ENCODE results near the gene MOV10. TPM values are rescaled to one million over a fixed set of nuclear protein-coding genes. Genes with fewer than 3 reads are reported as not detected.

The MOV10 gene
- polyA plus RNA-seq, 1 of the 3 experiments (the other 2 are of a cell fraction) = 87.4 TPM

- peaks cover 45% of the 10 kb centered on the region for H3K79me2 ChIP-seq (ENCODE audit: insufficient read depth)
- peaks cover 8 to 17% of the 10 kb centered on the region in 2 experiments for H3K36me3 ChIP-seq (replicated peaks in 1 of 2; ENCODE audit: control insufficient read depth in 1 of 2, insufficient read depth in 2 of 2, low read length in 1 of 2)
- no peak for TF ChIP-seq SIN3A (IDR thresholded peaks at IDR 0.05; ENCODE audit: borderline replicate concordance, low read depth, low read length)
- TF ChIP-seq TEAD4 (IDR thresholded peaks at IDR 0.05; ENCODE audit: borderline replicate concordance, insufficient read depth) = no peak
- TF ChIP-seq TAF1 (IDR thresholded peaks at IDR 0.05; ENCODE audit: borderline replicate concordance, low read depth, low read length) = no peak
- no peak for TF ChIP-seq PBX3 (IDR thresholded peaks at IDR 0.05)
- TF ChIP-seq RFX5 (IDR thresholded peaks at IDR 0.05; ENCODE audit: low read length) = no peak
- TF ChIP-seq NRF1 (IDR thresholded peaks at IDR 0.05; ENCODE audit: low read depth, low read length) = no peak
- no peak for TF ChIP-seq USF2 (IDR thresholded peaks at IDR 0.05; ENCODE audit: borderline replicate concordance, low read depth, low read length)
- TF ChIP-seq RCOR1 (IDR thresholded peaks at IDR 0.05; ENCODE audit: low read length) = no peak
- TF ChIP-seq REST (IDR thresholded peaks at IDR 0.05; ENCODE audit: low read depth, low read length) = no peak
- no peak for TF ChIP-seq RAD21 (IDR thresholded peaks at IDR 0.05; ENCODE audit: low read length)
- no peak for TF ChIP-seq POLR2AphosphoS5 (IDR thresholded peaks at IDR 0.05; ENCODE audit: low read depth, low read length)
- H3K27me3 ChIP-seq (ENCODE audit: insufficient read depth) = no peaks in the 10 kb centered on the region
- no peak overlapping the region for H3K9ac ChIP-seq
- DNase-seq = peak; percentile 3
- 97% methylated on average over 4 of the region's 4 CpGs for WGBS (ENCODE audit: low lambda C conversion rate)
- H3K9me3 ChIP-seq = no peaks in the 10 kb centered on the region
- H2AFZ ChIP-seq (ENCODE audit: low read depth) = no peak overlapping the region
- H3K9me2 ChIP-seq = no peaks in the 10 kb centered on the region
- H3K27ac ChIP-seq (ENCODE audit: low read depth in 2 of 2, low read length in 1 of 2) = no peak overlapping the region
- no peaks in the 10 kb centered on the region for H3F3A ChIP-seq (replicated peaks; ENCODE audit: insufficient read depth)
- no peak overlapping the region for H3K4me2 ChIP-seq
- H3K4me1 ChIP-seq (ENCODE audit: control insufficient read depth in 1 of 2, insufficient read depth in 2 of 2, low read depth in 1 of 2, low read length in 1 of 2) = no peaks in the 10 kb centered on the region; a peak in 1 of 4 replicates
- H3K4me3 ChIP-seq (ENCODE audit: low read depth in 2 of 2, low read length in 1 of 2) = no peak overlapping the region
- ChIA-PET POLR2A (no interaction called here), CTCF (interaction anchor here (1.4 to 1.8 kb wide), 2 partner anchors 11 to 14 kb away, joined by 3 read pairs; no protein-coding TSS in a partner anchor)
- peaks cover 19% of the 10 kb centered on the region for H4K20me1 ChIP-seq (ENCODE audit: insufficient read depth)
Observed at GRCh38 chr1:112686835-112687234, 12.4 kb downstream of the MOV10 start.

- no peaks in the 10 kb centered on the region for H3F3A ChIP-seq (replicated peaks; ENCODE audit: insufficient read depth)
- POLR2A ChIA-PET = no interaction called here
- no peak overlapping the region for H3K4me2 ChIP-seq
- H3K79me2 ChIP-seq (ENCODE audit: insufficient read depth) = peaks cover 39% of the 10 kb centered on the region
- H3K27me3 ChIP-seq (ENCODE audit: insufficient read depth) = no peaks in the 10 kb centered on the region
- no peak overlapping the region for H2AFZ ChIP-seq (ENCODE audit: low read depth)
- no peak overlapping the region for H3K4me3 ChIP-seq (ENCODE audit: low read depth in 2 of 2, low read length in 1 of 2)
- no peaks in the 10 kb centered on the region for H3K9me2 ChIP-seq
- WGBS (ENCODE audit: low lambda C conversion rate) = 85% methylated on average over 4 of the region's 4 CpGs
- DNase-seq = peak; percentile 3
- peaks cover 19% of the 10 kb centered on the region for H4K20me1 ChIP-seq (ENCODE audit: insufficient read depth)
- H3K4me1 ChIP-seq (ENCODE audit: control insufficient read depth in 1 of 2, insufficient read depth in 2 of 2, low read depth in 1 of 2, low read length in 1 of 2) = no peaks in the 10 kb centered on the region; a peak in 1 of 4 replicates
- H3K27ac ChIP-seq (ENCODE audit: low read depth in 2 of 2, low read length in 1 of 2) = no peak overlapping the region; a peak in 1 of 4 replicates
- H3K9me3 ChIP-seq = no peaks in the 10 kb centered on the region
- CTCF ChIA-PET = no interaction called here
- peaks cover 9 to 17% of the 10 kb centered on the region in 2 experiments for H3K36me3 ChIP-seq (replicated peaks in 1 of 2; ENCODE audit: control insufficient read depth in 1 of 2, insufficient read depth in 2 of 2, low read length in 1 of 2)
- H3K9ac ChIP-seq = no peak overlapping the region
- TF ChIP-seq RFX5 (IDR thresholded peaks at IDR 0.05; ENCODE audit: low read length) (no peak), FOSL2 (IDR thresholded peaks at IDR 0.05; ENCODE audit: borderline replicate concordance, low read depth) (no peak), REST (IDR thresholded peaks at IDR 0.05; ENCODE audit: low read depth, low read length) (no peak), RXRA (IDR thresholded peaks at IDR 0.05; ENCODE audit: borderline replicate concordance, low read depth) (no peak), CHD2 (IDR thresholded peaks at IDR 0.05; ENCODE audit: low read length, partially characterized antibody) (no peak), EP300 (IDR thresholded peaks at IDR 0.05; ENCODE audit: borderline replicate concordance in 1 of 2, low read depth in 1 of 2, low read length in 1 of 2) (no peak), IRF3 (IDR thresholded peaks at IDR 0.05; ENCODE audit: low read depth, low read length) (no peak), GATA2 (CRISPR knock-in tag; IDR thresholded peaks at IDR 0.05) (no peak)
Observed at GRCh38 chr1:112687361-112687760, 12.9 kb downstream of the MOV10 start.
